Dendritic cell treated with granulocyte-macrophage colony-stimulating factor and Interleukin-4, amounts not matched to agents 40 ng/mL and 50 ng/mL, for 4 days (primary cell): ENCODE results near the gene TBC1D4.

ENCODE experiments used
- H3K27ac Mint-ChIP-seq: one replicate; pipeline ENCODE4 v1.8.0; 2022; ENCODE audit warnings: mild to moderate bottlenecking, mixed read lengths
- H3K27me3 Mint-ChIP-seq: one replicate; pipeline ENCODE4 v1.8.0; 2022; ENCODE audit warnings: mild to moderate bottlenecking, mixed read lengths
- H3K36me3 Mint-ChIP-seq: one replicate; pipeline ENCODE4 v1.8.0; 2022; ENCODE audit warnings: low read depth, mixed read lengths
- H3K4me1 Mint-ChIP-seq: one replicate; pipeline ENCODE4 v1.8.0; 2022; ENCODE audit warnings: low read depth, mixed read lengths
- H3K4me3 Mint-ChIP-seq: one replicate; pipeline ENCODE4 v1.8.0; 2022; ENCODE audit warnings: mild to moderate bottlenecking, moderate library complexity, mixed read lengths
- H3K9me3 Mint-ChIP-seq: one replicate; pipeline ENCODE4 v1.8.0; 2022; ENCODE audit warnings: mixed read lengths
- intact Hi-C: fragments of 100-400 bp; cut with micrococcal nuclease; formaldehyde crosslinking; loops from one replicate; pipeline ENCODE4 v1.15.0; 2022

Gene TBC1D4

GRCh38 chr13:75480671-75481175, 1.2 kb downstream of the TBC1D4 start:
- Mint-ChIP-seq H3K4me1 (peaks cover 28% of the 10 kb centered on the region), H3K36me3 (peaks cover 7% of the 10 kb centered on the region), H3K27ac (peak overlapping the region; percentile 54), H3K4me3 (peak overlapping the region; percentile 84), H3K27me3 (peaks cover 47% of the 10 kb centered on the region), H3K9me3 (no peaks in the 10 kb centered on the region)
- intact Hi-C loops = loop anchor here (5.0 kb wide), 1 partner anchor 108 kb away; no protein-coding TSS in a partner anchor

- peaks cover 20% of the 10 kb centered on the region for H3K4me1 Mint-ChIP-seq
- peaks cover 7% of the 10 kb centered on the region for H3K36me3 Mint-ChIP-seq
- intact Hi-C loops = loop anchor here (10.0 kb wide), 1 partner anchor 156 kb away; the partner anchor contains the start of gene LMO7
- no peaks in the 10 kb centered on the region for H3K9me3 Mint-ChIP-seq
- no peak overlapping the region for H3K4me3 Mint-ChIP-seq
- no peak overlapping the region for H3K27ac Mint-ChIP-seq
- H3K27me3 Mint-ChIP-seq = peaks cover 44% of the 10 kb centered on the region
Measured at GRCh38 chr13:75479102-75479740, 2.7 kb downstream of the TBC1D4 start.

- Mint-ChIP-seq H3K36me3 (peaks cover 7% of the 10 kb centered on the region), H3K4me1 (peaks cover 25% of the 10 kb centered on the region), H3K9me3 (no peaks in the 10 kb centered on the region), H3K27me3 (peaks cover 39% of the 10 kb centered on the region), H3K27ac (no peak overlapping the region), H3K4me3 (no peak overlapping the region)
- intact Hi-C loops = loop anchor here (10.0 kb wide), 1 partner anchor 156 kb away; the partner anchor contains the start of gene LMO7
Measured at GRCh38 chr13:75478659-75479058, 3.3 kb downstream of the TBC1D4 start.

- H3K36me3 Mint-ChIP-seq = no peaks in the 10 kb centered on the region
- H3K9me3 Mint-ChIP-seq = no peaks in the 10 kb centered on the region
- no peak overlapping the region for H3K27ac Mint-ChIP-seq
- peaks cover 15% of the 10 kb centered on the region for H3K4me1 Mint-ChIP-seq
- intact Hi-C loops = loop anchor here (10.0 kb wide), 1 partner anchor 160 kb away; the partner anchor contains the start of gene LMO7
- H3K4me3 Mint-ChIP-seq = no peak overlapping the region
- peaks cover 23% of the 10 kb centered on the region for H3K27me3 Mint-ChIP-seq
Measured at GRCh38 chr13:75474956-75475355, 7.0 kb downstream of the TBC1D4 start.

GRCh38 chr13:75473468-75473867, 8.5 kb downstream of the TBC1D4 start:
- intact Hi-C loops = loop anchor here (10.0 kb wide), 1 partner anchor 161 kb away; the partner anchor contains the start of gene LMO7

GRCh38 chr13:75470676-75471075, 11.3 kb downstream of the TBC1D4 start:
- Mint-ChIP-seq H3K9me3 (peaks cover 7% of the 10 kb centered on the region), H3K27ac (no peak overlapping the region), H3K27me3 (peaks cover 2% of the 10 kb centered on the region), H3K4me3 (no peak overlapping the region), H3K36me3 (no peaks in the 10 kb centered on the region), H3K4me1 (peaks cover 13% of the 10 kb centered on the region)
- intact Hi-C loops = loop anchor here (10.0 kb wide), 1 partner anchor 164 kb away; the partner anchor contains the start of gene LMO7

More at GRCh38 chr13:75473468-75473867, 8.5 kb downstream of the TBC1D4 start:
- no peak overlapping the region for H3K27ac Mint-ChIP-seq
- peaks cover 10% of the 10 kb centered on the region for H3K27me3 Mint-ChIP-seq
- no peaks in the 10 kb centered on the region for H3K36me3 Mint-ChIP-seq
- H3K4me1 Mint-ChIP-seq = peaks cover 14% of the 10 kb centered on the region
- no peak overlapping the region for H3K4me3 Mint-ChIP-seq
- H3K9me3 Mint-ChIP-seq = peaks cover 7% of the 10 kb centered on the region

- Mint-ChIP-seq H3K27ac (no peak overlapping the region), H3K27me3 (peaks cover 2% of the 10 kb centered on the region), H3K9me3 (peaks cover 7% of the 10 kb centered on the region), H3K4me1 (peaks cover 12% of the 10 kb centered on the region), H3K4me3 (no peak overlapping the region), H3K36me3 (no peaks in the 10 kb centered on the region)
- intact Hi-C loops = loop anchor here (5.0 kb wide), 1 partner anchor 92 kb away; no protein-coding TSS in a partner anchor
Measured at GRCh38 chr13:75469047-75469446, 12.9 kb downstream of the TBC1D4 start.

GRCh38 chr13:75468602-75469001, 13.4 kb downstream of the TBC1D4 start:
- peaks cover 2% of the 10 kb centered on the region for H3K27me3 Mint-ChIP-seq
- H3K9me3 Mint-ChIP-seq = peaks cover 7% of the 10 kb centered on the region
- H3K4me3 Mint-ChIP-seq = no peak overlapping the region
- no peaks in the 10 kb centered on the region for H3K36me3 Mint-ChIP-seq
- intact Hi-C loops = loop anchor here (5.0 kb wide), 1 partner anchor 91 kb away; no protein-coding TSS in a partner anchor
- peaks cover 8% of the 10 kb centered on the region for H3K4me1 Mint-ChIP-seq
- no peak overlapping the region for H3K27ac Mint-ChIP-seq

- H3K4me1 Mint-ChIP-seq = peaks cover 7% of the 10 kb centered on the region
- peaks cover 2% of the 10 kb centered on the region for H3K27me3 Mint-ChIP-seq
- no peaks in the 10 kb centered on the region for H3K36me3 Mint-ChIP-seq
- intact Hi-C loops = loop anchor here (5.0 kb wide), 1 partner anchor 91 kb away; no protein-coding TSS in a partner anchor
- H3K4me3 Mint-ChIP-seq = no peak overlapping the region
- no peak overlapping the region for H3K27ac Mint-ChIP-seq
- H3K9me3 Mint-ChIP-seq = peaks cover 7% of the 10 kb centered on the region
Measured at GRCh38 chr13:75468098-75468497, 13.9 kb downstream of the TBC1D4 start.

GRCh38 chr13:75467040-75467728, 14.8 kb downstream of the TBC1D4 start:
- no peak overlapping the region for H3K4me3 Mint-ChIP-seq

GRCh38 chr13:75465236-75465635, 16.7 kb downstream of the TBC1D4 start:
- H3K27me3 Mint-ChIP-seq = no peaks in the 10 kb centered on the region
- H3K36me3 Mint-ChIP-seq = no peaks in the 10 kb centered on the region
- no peak overlapping the region for H3K4me3 Mint-ChIP-seq
- intact Hi-C loops = loop anchor here (5.0 kb wide), 1 partner anchor 88 kb away; no protein-coding TSS in a partner anchor
- H3K27ac Mint-ChIP-seq = no peak overlapping the region
- H3K9me3 Mint-ChIP-seq = peaks cover 7% of the 10 kb centered on the region
- H3K4me1 Mint-ChIP-seq = peaks cover 7% of the 10 kb centered on the region

More at GRCh38 chr13:75467040-75467728, 14.8 kb downstream of the TBC1D4 start:
- Mint-ChIP-seq H3K27ac (no peak overlapping the region), H3K4me1 (peaks cover 7% of the 10 kb centered on the region), H3K27me3 (no peaks in the 10 kb centered on the region), H3K36me3 (no peaks in the 10 kb centered on the region), H3K9me3 (peaks cover 7% of the 10 kb centered on the region)
- intact Hi-C loops = loop anchor here (5.0 kb wide), 1 partner anchor 90 kb away; no protein-coding TSS in a partner anchor

GRCh38 chr13:75461314-75461713, 20.7 kb downstream of the TBC1D4 start:
- intact Hi-C loops = no loop called here
- Mint-ChIP-seq H3K4me1 (no peaks in the 10 kb centered on the region), H3K9me3 (no peaks in the 10 kb centered on the region), H3K36me3 (no peaks in the 10 kb centered on the region), H3K4me3 (no peak overlapping the region), H3K27ac (no peak overlapping the region), H3K27me3 (no peaks in the 10 kb centered on the region)

GRCh38 chr13:75460644-75461043, 21.3 kb downstream of the TBC1D4 start:
- intact Hi-C loops = no loop called here
- no peaks in the 10 kb centered on the region for H3K36me3 Mint-ChIP-seq
- H3K4me3 Mint-ChIP-seq = no peak overlapping the region
- H3K27me3 Mint-ChIP-seq = no peaks in the 10 kb centered on the region
- no peak overlapping the region for H3K27ac Mint-ChIP-seq
- no peaks in the 10 kb centered on the region for H3K9me3 Mint-ChIP-seq
- H3K4me1 Mint-ChIP-seq = no peaks in the 10 kb centered on the region
